UCSD-AML1 (cell line): ENCODE results near the gene TRAF3.
"Not testable (repeated sequence)": the region's sequence is repeated elsewhere in the genome, so short reads cannot be mapped to it uniquely, and the experiment has no call there.

Source experiments
- DNase-seq: peaks from one replicate; lab custom pipeline; 2025; ENCODE audit not compliant: unreplicated experiment; lab: John Stamatoyannopoulos, UW

Gene TRAF3

DNA sequence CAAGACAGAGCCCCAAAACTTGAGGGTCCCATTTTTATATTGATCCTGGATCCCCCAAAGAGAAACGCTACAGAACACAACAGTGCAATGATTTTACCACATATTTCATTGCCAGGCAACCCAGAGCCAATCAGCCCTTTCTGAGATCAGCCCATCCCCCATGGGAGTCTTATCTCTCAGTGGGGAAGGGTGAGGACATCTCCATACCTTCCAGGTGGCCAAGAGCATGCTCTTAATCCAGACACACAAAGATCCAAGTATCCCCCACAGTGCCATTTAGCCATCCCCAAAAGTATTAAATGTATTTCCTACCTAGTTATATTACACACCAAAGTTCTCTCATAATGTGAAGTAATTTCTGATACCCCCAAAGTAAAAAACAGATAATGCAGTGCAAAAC, 82.7 kb downstream of the TRAF3 start:
- no peak for DNase-seq

DNA sequence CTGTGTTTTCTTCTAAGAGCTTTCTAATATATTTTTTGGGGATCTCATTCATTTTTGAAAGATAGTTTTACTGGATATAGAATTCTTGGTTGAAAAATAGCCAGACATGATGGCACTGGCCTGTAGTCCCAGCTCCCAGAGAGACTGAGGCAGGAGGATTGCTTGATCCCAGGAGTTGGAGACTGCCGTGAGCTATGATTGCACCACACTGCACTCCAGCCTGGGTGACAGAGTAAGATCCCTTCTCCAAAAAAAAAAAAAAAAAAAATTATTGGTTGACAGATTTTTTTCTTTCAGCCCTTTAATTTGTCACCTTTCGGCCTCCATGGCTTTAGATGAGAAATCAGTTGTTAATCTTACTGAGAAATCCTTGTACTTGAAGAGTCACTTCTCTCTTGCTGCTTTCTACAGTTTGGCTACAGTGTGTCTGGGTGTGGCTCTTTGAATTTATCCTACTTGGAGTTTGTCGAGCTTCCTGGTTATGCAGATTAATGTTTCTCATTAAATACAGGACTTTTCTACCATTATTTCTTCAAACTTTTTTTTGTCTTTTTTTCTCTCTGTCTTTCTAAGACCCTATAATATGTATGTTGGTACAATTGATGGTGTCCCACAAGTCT, 85.0 kb downstream of the TRAF3 start:
- DNase-seq = no peak

DNA sequence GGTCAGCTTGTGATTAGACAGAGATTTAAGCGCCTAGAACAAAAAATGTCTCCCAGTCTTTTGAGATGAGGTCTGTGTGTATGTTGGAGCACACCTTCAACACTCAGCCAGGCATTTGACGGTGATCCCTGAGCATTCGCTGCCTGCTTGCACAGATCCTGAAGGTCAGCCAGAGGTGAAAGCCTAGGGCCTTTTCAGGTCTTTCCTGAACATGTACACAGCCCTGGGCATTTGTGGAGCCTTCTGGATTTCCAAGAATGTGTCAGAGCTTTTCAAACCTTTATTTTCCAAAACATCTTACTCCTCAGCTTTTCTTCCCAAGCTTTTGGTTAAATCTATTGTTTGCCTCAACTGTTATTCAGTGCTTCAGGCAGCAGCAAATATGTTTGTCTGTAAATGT, 86.1 kb downstream of the TRAF3 start:
- DNase-seq = no peak

DNA sequence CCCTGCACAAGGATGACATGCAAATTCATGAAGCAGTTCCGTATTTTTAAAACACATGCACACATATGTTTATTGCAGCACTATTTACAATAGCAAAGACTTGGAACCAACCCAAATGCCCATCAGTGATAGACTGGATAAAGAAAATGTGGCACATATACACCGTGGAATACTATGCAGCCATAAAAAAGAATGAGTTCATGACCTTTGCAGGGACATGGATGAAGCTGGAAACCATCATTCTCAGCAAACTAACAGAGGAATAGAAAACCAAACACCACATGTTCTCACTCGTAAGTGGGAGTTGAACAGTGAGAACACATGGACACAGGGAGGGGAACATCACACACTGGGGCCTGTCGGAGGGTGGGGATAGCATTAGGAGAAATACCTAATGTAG, 88.7 kb downstream of the TRAF3 start:
- not testable (repeated sequence) for DNase-seq

DNA sequence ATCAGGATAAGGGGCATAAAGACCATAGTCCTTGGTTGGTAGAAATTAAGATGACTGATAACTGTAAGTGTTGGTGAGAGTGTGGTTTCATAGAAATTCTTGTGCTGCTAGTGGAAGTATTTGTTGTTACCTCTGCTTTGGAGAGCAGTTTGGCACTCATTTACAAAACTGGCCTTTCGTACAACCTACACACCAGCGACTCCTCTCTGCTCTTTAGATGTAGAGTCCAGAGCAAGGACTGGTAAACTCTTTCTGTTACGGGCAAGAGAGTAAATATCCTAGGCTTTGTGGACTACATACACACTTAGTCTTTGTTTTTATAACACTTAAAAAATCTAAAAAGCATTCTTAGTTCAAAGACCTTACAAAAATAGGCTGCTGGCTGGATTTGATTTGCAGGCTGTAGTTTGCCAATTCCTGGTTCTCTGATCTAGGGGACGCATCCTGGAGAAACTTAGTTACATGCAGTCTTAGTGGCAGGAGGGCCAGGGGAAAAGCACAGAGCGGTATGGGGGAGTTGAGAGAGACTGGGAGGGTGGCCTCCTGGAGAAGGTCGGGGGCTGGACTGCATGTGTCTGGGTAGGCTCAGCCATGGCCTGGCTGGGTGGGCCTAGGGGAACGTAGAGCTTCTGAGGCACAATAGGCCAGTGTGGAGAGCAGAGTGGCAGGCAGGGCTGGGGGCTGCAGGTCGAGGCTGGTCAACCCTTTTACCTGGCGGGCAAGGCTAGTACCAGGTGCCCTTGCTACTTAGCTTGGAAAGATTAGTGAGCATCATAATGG, 89.9 kb downstream of the TRAF3 start:
- no peak for DNase-seq

DNA sequence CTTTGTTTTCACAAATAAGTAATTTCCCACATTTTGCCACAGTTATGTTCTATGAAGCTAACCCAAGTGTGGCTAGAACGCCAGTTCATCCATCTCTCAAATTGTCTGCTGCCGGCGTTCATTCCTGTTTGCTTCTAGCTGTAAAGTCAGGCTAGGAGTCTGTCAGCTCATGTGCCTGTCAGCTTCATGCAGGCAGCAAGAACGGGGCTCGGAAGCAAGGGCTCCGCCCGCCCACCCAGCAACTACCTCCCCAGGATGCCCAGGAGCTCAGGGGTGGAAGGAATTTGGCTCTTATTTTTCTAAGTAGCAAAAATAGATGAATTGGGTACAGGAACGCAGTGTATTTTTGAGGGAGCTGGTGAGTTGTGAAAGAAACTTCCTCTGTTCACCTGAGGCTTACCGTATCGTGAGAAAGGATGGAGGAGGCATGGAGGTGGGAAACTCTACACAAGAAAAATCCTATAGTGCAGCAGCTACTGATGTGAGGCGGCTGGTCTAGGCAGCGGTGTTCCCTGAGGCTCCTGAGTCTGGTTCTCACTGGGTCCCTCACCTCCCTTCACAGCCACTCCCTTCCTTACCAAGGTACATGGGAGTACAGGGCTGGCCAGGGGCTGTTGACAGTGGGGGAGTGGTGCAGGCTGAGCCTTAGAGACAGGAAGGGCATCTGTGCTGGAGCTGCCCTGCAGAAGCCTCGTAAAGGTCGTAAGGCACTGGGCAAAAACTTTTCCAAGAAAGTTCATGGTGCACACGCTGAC, 90.8 kb downstream of the TRAF3 start:
- no peak for DNase-seq

DNA sequence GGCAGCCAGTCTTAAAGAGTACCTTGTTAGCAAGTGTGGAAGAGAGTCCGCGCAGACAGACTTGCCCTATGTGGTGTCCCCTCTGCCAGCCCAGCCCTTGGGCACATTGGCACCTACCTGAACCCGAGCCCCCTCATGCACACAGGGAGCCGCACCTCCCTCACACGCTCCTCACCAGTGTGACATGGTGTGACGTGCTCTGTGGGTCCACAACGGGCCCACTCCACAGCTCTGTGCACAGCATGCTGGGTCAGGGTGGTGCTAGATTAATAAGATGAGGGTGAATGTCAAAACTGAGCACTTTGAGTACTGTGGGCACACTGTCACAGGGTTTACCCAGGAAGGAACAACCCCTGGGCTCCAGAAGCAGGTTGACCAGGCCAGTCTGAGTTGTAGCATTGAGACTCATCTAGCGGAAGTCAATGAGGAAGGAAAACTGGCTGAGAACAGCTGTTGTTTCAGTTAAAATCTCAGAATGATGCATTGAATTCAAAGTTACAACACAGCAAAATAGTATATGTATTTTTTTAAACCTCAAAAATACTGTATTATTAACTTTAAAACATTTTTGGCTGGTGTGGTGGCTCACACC, 91.8 kb downstream of the TRAF3 start:
- DNase-seq = no peak

DNA sequence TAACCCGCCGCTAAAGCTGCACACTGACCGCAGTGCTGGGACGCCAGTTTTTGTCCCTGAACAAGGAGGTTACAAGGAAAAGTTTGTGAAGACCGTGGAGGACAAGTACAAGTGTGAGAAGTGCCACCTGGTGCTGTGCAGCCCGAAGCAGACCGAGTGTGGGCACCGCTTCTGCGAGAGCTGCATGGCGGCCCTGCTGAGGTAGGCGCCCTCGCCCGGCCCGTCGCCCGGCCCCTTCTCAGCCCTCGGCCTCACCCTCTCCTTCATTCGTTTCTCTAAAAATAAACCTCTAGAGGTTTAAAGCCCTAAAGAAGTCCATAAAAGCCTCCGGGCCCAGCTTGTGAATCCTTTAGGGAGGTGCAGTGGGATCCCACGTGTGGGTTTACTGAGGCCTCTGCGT, 93.0 kb downstream of the TRAF3 start:
- DNase-seq = no peak

DNA sequence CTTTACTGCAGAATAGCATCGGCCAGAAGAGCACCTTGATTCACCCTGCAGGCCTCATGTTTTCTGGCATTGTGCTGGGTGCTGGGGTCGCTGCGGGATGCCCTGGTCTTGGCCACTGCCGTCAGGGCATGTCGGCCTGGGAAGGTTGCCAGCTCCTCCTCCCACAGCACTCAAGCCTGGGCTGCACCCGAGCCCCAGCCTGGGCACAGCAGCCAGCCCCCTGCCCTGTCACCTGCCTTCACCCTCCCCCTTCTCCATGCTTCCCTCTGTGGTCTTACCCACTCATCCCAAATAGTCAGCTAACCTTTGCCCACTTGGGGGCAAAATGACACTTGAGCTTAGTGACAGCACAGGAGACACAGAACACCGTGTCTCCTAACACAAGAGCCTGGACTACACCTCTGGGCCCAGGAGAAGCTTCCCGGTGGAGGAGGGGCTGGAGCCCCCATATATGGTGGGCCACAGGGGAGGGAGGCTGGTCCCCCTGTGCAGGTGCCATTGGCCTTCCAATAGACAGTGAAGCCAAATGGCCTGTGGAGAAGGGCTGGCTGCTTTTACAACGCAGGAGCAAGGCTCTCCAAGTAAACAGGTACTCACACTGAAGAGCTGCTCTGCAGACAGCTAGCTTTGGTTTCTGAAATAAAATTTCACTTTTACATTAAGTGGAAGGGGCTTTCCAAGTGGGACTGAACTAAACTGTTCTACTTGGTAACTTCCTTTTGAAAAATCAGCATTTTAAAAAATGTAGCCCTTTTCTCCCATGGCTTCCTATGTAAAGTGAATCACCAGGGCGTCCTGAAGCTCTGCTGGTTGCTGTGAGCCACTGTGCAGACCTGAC, 94.0 kb downstream of the TRAF3 start:
- DNase-seq = no peak

DNA sequence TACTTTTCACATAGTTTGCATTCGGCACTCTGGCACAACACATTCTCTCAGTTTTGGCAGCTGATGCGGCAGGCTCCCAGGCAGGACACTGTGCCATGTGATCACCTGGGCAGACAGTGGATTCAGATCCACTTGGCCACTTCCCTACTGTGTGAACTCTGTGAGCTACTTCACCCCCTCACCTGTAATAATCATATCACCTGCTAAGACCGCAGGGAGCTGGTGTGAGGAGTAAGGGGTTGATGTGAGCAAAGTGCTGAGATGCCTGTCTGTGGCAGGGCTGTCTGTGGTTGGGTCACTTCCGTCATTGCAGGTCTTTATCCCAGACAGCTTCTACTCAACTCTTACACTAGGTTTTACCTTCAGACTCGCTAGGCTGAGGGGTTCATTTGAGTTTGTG, 94.8 kb downstream of the TRAF3 start:
- DNase-seq = no peak

DNA sequence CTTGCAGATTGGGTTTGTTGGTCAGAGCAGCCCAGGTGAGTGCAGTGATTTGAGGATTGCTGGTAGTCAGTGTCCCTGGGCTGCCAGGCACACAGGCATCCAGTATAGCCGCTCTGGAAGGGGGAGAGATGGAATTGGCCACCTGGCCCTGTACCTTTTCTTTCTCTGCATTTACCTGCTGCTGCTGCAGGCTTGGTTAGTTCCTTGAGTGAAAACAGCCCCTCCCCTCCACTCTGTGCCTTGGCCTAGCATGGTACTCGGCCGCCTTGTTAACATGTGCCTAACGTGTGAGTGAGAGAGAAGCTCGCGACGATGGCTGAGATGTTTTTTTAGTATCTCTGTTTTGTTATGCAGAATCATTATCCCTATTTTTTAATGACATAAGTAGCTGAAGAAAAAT, 95.9 kb downstream of the TRAF3 start:
- DNase-seq = no peak

DNA sequence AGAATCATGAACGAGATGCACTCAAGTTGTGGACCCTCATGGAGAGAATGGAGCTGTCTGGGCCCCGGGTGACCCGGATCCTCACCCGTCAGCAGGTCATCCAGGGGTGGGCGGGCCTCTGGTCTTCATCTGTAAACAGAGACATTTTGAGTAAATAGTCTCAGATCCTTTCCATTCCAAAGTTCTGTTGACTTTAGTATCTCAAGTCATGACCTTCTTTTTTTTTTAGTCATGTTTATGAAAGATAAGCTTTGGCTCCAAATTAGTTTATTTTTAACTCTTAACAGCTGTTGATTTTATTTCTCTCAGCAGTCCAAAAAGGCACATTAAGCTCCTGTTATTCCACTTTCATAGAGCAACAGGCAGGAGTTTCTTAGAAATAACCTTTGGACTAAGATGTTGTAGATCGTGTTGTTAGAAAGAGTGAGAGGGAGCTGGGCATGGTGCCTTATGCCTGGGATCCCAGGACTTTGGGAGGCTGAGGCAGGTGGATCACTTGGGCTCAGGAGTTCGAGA, 96.4 kb downstream of the TRAF3 start:
- DNase-seq = no peak

DNA sequence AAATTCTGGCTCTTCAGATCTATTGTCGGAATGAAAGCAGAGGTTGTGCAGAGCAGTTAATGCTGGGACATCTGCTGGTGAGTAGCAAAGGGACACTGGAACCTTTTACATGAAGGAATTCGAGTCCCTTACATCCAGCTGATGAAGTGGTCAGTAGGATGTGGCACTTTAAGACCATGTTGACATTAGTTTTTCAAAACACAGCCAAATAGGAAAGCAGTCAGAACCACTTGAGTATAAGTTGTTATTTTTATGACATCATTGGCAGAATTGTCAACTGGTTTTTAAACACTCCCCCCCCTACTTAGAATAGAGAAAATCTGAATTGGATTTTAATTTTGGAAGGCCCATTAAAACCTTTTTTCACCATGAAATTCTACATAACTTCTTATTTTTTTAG, 98.4 kb downstream of the TRAF3 start:
- DNase-seq = no peak

DNA sequence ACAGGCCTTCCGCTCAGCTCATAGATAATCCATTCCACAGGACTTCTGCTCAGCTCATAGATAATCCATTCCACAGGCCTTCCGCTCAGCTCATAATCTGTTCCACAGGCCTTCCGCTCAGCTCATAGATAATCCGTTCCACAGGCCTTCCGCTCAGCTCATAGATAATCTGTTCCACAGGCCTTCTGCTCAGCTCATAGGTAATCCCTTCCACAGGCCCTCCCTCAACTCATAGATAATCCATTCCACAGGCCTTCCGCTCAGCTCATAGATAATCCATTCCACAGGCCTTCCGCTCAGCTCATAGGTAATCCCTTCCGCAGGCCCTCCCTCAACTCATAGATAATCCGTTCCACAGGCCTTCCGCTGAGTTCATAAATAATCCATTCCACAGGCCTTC, 100.3 kb downstream of the TRAF3 start:
- DNase-seq = not testable (repeated sequence)

DNA sequence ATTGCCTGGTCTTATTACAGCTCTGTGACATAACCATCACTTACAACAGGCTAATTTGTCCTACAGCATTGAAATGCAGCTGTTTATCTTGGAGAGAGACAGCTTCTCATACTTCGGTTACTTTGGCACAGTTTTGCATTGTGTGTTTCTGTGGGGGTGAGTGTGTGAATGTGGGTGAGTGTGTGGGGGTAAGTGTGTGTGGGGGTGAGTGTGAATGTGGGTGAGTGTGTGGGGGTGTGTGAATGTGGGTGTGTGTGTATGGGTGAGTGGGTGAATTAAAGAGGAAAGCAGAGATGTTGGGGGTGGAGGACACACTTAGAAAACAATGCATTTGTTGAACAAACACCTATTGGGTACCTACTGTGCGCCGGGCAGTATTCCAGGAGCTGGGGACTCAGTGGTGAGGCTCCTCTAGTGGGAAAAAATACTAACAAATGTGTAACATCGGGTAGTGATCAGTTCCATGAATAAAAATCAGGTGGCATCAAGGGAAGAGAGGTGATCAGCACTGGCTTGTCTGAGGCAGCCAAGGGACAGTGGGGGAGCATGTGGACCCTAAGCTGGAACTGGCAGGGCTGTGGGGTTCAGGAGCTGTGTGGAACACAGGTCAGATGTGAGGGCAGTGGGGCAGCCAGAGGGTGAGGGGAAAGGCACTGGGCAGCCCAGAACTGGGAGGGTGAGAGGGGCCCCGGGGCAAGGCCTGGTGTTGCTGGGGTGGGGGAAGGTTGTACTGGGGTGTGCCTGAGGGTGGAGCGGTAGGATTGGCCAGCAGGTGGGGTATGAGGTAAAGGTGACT, 101.1 kb downstream of the TRAF3 start:
- no peak for DNase-seq

DNA sequence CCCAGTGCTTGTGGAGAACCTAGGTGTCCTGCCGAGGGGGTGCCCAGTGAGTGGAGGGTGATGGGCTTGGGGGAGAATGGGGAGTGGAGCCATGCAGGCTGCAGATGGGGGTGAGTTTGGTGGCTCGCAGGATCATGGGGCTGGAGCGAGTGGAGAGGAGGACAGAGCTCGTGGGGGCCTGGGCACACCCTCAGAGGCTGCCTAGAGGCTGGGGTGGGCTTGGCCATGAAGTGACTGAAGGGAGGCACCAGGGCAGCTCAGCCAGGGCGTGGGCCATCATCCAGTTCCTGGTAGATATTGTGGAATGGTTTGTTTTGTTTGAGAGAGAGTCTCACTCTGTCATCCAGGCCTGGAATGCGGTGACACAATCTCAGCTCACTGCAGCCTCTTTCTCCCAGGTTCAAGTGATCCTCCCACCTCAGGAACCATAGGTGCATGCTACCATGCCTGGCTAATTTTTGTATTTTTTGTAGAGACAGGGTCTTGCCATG, 101.8 kb downstream of the TRAF3 start:
- no peak for DNase-seq

DNA sequence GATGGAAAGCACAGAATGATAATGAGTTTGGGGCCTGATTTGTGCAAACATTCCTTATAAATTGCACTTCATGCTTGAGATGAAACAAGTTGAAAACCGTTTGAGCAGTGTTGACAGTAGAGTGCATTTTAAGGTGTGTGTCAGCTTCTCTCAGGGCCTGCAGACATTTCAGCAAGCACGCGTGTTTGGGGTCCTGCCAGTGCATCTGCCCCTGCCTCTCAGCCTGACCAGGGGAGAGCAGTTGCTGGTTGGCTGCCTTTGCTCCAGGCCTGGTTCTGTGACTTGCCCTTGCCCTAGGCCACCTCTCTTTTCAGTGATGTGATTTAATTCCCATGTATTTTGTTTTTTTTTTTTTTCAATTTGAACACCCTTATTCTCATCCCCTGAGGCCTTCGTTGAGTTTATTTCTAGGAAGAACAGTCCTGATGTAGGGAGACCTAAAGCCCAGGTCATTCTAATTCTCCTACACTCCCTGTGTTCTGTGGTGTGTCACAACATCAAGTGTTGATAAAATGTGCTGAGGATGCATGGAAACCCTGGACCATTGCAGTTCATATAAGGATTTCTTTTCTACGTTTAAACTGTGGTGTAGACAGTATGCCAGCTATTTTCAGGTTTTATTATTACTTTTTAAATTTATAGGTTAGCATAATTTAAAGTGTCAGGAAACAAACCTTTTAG, 105.1 kb downstream of the TRAF3 start:
- DNase-seq = no peak

DNA sequence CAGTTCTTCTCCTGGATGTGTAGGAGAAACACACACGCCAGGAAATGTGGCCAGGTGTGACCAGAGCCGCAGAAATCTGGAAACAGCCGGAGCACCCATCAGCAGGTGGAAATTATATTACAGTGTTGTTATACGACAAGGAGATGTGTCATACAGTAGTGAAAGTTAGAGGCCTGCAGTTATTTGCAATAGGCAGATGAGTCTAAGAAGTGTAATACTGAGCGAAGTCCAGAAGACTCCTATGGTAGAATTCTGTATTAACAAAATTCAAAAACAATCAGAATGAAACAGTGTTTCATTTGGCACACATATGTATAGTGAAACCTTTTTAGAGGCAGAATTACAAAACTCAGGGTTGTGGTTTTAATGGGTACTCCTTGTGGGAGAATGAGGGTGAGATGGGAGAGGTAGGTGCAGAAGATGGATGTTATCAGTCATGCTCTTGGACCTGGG, 105.9 kb downstream of the TRAF3 start:
- DNase-seq = no peak

DNA sequence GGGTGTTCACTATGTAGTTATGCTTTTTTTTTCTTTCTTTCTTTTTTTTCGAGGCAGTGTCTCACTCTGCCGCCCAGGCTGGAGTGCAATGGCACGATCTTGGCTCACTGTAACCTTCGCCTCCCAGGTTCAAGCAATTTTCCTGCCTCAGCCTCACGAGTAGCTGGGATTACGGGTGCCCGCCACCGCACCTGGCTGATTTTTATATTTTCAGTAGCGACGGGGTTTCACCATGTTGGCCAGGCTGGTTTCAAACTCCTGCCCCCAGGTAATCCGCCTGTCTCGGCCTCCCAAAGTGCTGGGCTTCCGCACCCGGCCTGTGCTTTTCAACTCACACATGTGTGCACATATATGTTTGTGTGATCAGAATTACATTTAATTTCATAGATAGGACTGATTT, 106.3 kb downstream of the TRAF3 start:
- DNase-seq = no peak
